ENCODE results near the gene GRIK4. TPM values are rescaled to one million over a fixed set of nuclear protein-coding genes. Genes with fewer than 3 reads are reported as not detected.

GRIK4 gene
- total and polyA plus RNA-seq, 9 of the 15 experiments (the other 6 are each of a cell fraction or from before 2014, with no cell fraction given) = not detected

DNA sequence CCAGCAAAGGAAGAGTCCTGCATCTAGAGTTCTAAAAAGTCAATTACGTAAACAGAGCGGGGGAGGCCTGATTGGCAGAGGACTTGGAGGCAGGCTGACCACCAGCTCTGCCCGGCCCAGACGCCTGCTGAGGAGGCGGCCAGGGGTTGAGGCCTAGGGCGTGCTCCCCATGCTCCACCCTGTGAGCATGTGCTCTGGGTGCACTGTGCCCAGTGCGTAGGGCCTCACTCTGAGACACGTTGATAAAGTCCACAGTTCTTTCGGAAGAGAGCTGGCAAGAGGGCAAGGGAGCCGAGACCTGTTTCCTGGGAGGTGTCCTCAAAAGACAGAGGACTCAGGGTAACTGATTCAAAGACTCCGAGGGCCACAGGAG, 25.2 kb downstream of the GRIK4 start (continued):
- TF ChIP-seq NR4A1 (CRISPR knock-in tag; IDR thresholded peaks at IDR 0.05) (no peak), NR4A1 (tag; IDR thresholded peaks at IDR 0.05) (no peak), IRF1 (CRISPR knock-in tag; IDR thresholded peaks at IDR 0.05; ENCODE audit: borderline replicate concordance) (no peak), MAFG (tag; conservative IDR thresholded peaks at IDR 0.05) (no peak), SMAD1 (IDR thresholded peaks at IDR 0.05; ENCODE audit: low read depth, low read length, partially characterized antibody) (no peak)

- peaks cover 9 to 63% of the 10 kb centered on the region in 2 experiments; a peak in 4 of 5 replicates for H3K27me3 ChIP-seq (ENCODE audit: control insufficient read depth in 2 of 2, insufficient read depth in 2 of 2, low read length in 2 of 2)
- in situ Hi-C loops (cut with MboI) = no loop called here
- DNase-seq (ENCODE audit: extremely low read depth in 1 of 4, low spot score in 3 of 4) = no peak
- H3K36me3 ChIP-seq (ENCODE audit: control insufficient read depth, insufficient read depth, low read length) = no peaks in the 10 kb centered on the region
- WGBS (ENCODE audit: insufficient coverage, low coverage, missing lambda C conversion rate) = 0% methylated on average over 12 of the region's 12 CpGs
- POLR2A ChIA-PET = no interaction called here
- H3K27ac ChIP-seq (ENCODE audit: extremely low read depth, low read depth, low read length) = no peak overlapping the region
- H3K4me2 ChIP-seq (ENCODE audit: insufficient read depth, low read length) = no peak overlapping the region
- FAIRE-seq = no peak
- H4K20me1 ChIP-seq (replicated peaks; ENCODE audit: control insufficient read depth, insufficient read depth, low read length) = no peaks in the 10 kb centered on the region
- no peak for ATAC-seq
- H3K9me3 ChIP-seq (replicated peaks; ENCODE audit: control insufficient read depth, insufficient read depth, low read depth, low read length) = no peaks in the 10 kb centered on the region
- CTCF ChIA-PET (ENCODE audit: low intra/inter-chr PET ratio) = interaction anchor here (0.6 kb wide), 1 partner anchor 535 kb away, joined by 5 read pairs; no protein-coding TSS in a partner anchor
- no peak overlapping the region for H2AFZ ChIP-seq (ENCODE audit: low read depth, low read length)
- H3K9ac ChIP-seq (ENCODE audit: insufficient read depth in 1 of 2, low read depth in 2 of 2, low read length in 2 of 2) = no peak overlapping the region
- H3K9me1 ChIP-seq (ENCODE audit: control insufficient read depth, insufficient read depth, low read length) = no peaks in the 10 kb centered on the region
- TF ChIP-seq ZFP30 (CRISPR knock-in tag; IDR thresholded peaks at IDR 0.05; ENCODE audit: borderline replicate concordance) = no peak
- no peak for TF ChIP-seq DDX20 (tag; IDR thresholded peaks at IDR 0.05; ENCODE audit: low read depth)
- BruUV-seq (replicated peaks) = no TSS peak
- H3K4me3 ChIP-seq = no peak overlapping the region
- intact Hi-C loops (cut with micrococcal nuclease) = no loop called here
- 0 out of 5 replicates have a peak, but pooled peaks cover 0 to 3% of the 10 kb centered on the region in 2 experiments for H3K4me1 ChIP-seq (replicated peaks in 1 of 2; ENCODE audit: control insufficient read depth in 2 of 2, insufficient read depth in 2 of 2, low read length in 2 of 2)
- no peaks in the 10 kb centered on the region for H3K79me2 ChIP-seq (ENCODE audit: control insufficient read depth, insufficient read depth, low read length)
Measured at GRCh38 chr11:120537996-120538395, 26.4 kb downstream of the GRIK4 start.

Data from K562 (cell line).